ENCODE results near the gene GNG12. TPM values are rescaled to one million over a fixed set of nuclear protein-coding genes. Genes with fewer than 3 reads are reported as not detected.

The GNG12 gene
- total RNA-seq, 1 experiment from 2014 or later = 117 TPM

GRCh38 chr1:67715819-67716218 is 117.4 kb downstream of the GNG12 start:
- CTCF ChIA-PET = interaction anchor here (0.7 to 1.9 kb wide), 6 partner anchors 19 to 146 kb away, joined by 3 to 12 read pairs (median 4); no protein-coding TSS in a partner anchor
- no peaks in the 10 kb centered on the region for H3K9me3 Mint-ChIP-seq (ENCODE audit: unreplicated experiment)
- TF ChIP-seq, protein P1, sequence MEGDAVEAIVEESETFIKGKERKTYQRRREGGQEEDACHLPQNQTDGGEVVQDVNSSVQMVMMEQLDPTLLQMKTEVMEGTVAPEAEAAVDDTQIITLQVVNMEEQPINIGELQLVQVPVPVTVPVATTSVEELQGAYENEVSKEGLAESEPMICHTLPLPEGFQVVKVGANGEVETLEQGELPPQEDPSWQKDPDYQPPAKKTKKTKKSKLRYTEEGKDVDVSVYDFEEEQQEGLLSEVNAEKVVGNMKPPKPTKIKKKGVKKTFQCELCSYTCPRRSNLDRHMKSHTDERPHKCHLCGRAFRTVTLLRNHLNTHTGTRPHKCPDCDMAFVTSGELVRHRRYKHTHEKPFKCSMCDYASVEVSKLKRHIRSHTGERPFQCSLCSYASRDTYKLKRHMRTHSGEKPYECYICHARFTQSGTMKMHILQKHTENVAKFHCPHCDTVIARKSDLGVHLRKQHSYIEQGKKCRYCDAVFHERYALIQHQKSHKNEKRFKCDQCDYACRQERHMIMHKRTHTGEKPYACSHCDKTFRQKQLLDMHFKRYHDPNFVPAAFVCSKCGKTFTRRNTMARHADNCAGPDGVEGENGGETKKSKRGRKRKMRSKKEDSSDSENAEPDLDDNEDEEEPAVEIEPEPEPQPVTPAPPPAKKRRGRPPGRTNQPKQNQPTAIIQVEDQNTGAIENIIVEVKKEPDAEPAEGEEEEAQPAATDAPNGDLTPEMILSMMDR (IDR thresholded peaks at IDR 0.05; ENCODE audit: unreplicated experiment) = no peak
- BruUV-seq (replicated peaks) = no TSS peak
- POLR2A ChIA-PET = interaction anchor here (0.7 to 9.8 kb wide), 11 partner anchors 10 to 287 kb away, joined by 3 to 130 read pairs (median 4); partner anchors contain the start of gene GADD45A
- intact Hi-C loops (cut with micrococcal nuclease) = loop anchor here (2.0 kb wide), 1 partner anchor 33 kb away; no protein-coding TSS in a partner anchor
- no peak overlapping the region for H3K27ac Mint-ChIP-seq (ENCODE audit: low read depth, unreplicated experiment)
- H3K4me1 Mint-ChIP-seq (ENCODE audit: insufficient read depth, unreplicated experiment) = peaks cover 50% of the 10 kb centered on the region
- no peak overlapping the region for H3K4me3 Mint-ChIP-seq (ENCODE audit: unreplicated experiment)
- H3K27me3 Mint-ChIP-seq (ENCODE audit: insufficient read depth, unreplicated experiment) = no peaks in the 10 kb centered on the region
- peaks cover 3% of the 10 kb centered on the region for H3K36me3 Mint-ChIP-seq (ENCODE audit: insufficient read depth, unreplicated experiment)
- no peak for DNase-seq (ENCODE audit: unreplicated experiment)

- POLR2A ChIA-PET = interaction anchor here (0.6 to 9.8 kb wide), 12 partner anchors 13 to 181 kb away, joined by 3 to 130 read pairs (median 4); partner anchors contain the start of gene GADD45A
- TF ChIP-seq, protein P1 (IDR thresholded peaks at IDR 0.05; ENCODE audit: unreplicated experiment) = no peak
- H3K27ac Mint-ChIP-seq (ENCODE audit: low read depth, unreplicated experiment) = peak overlapping the region; percentile 87
- peaks cover 6% of the 10 kb centered on the region for H3K36me3 Mint-ChIP-seq (ENCODE audit: insufficient read depth, unreplicated experiment)
- no TSS peak for BruUV-seq (replicated peaks)
- H3K9me3 Mint-ChIP-seq (ENCODE audit: unreplicated experiment) = no peaks in the 10 kb centered on the region
- H3K4me3 Mint-ChIP-seq (ENCODE audit: unreplicated experiment) = no peak overlapping the region
- peaks cover 52% of the 10 kb centered on the region for H3K4me1 Mint-ChIP-seq (ENCODE audit: insufficient read depth, unreplicated experiment)
- DNase-seq (ENCODE audit: unreplicated experiment) = peak; percentile 85
- no peaks in the 10 kb centered on the region for H3K27me3 Mint-ChIP-seq (ENCODE audit: insufficient read depth, unreplicated experiment)
- CTCF ChIA-PET = interaction anchor here (0.8 to 2.6 kb wide), 3 partner anchors 47 to 151 kb away, joined by 3 to 11 read pairs (median 7); no protein-coding TSS in a partner anchor
- intact Hi-C loops (cut with micrococcal nuclease) = loop anchor here (1.0 kb wide), 1 partner anchor 28 kb away; the partner anchor contains the start of gene GADD45A
Measured at GRCh38 chr1:67713057-67713846, 120.0 kb downstream of the GNG12 start.

DNA sequence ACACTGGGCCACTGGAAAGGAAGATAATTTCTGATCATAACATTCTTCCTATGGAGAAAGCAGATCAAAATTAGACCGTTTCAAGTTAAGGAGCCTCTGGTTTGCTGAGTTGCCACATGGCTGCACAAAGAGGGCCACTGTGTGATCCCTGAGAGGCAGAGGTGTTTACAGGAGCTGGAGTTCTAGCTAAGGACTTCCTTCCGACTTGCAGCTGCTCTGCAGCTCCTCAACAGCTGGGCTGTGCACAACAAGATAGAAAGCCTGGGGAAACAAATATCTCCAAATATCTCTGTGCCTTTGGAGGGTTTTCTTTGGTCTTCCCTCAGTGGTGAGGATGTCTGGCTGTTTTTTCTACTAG is 121.4 kb downstream of the GNG12 start:
- no peak overlapping the region for H3K27ac Mint-ChIP-seq (ENCODE audit: low read depth, unreplicated experiment)
- TF ChIP-seq, protein P1 (IDR thresholded peaks at IDR 0.05; ENCODE audit: unreplicated experiment) = no peak
- CTCF ChIA-PET = interaction anchor here (0.6 to 2.6 kb wide), 7 partner anchors 11 to 189 kb away, joined by 3 to 11 read pairs (median 3); no protein-coding TSS in a partner anchor

More for the DNA sequence above, 121.4 kb downstream of the GNG12 start:
- H3K36me3 Mint-ChIP-seq (ENCODE audit: insufficient read depth, unreplicated experiment) = peaks cover 10% of the 10 kb centered on the region
- no peak for DNase-seq (ENCODE audit: unreplicated experiment)
- no peaks in the 10 kb centered on the region for H3K27me3 Mint-ChIP-seq (ENCODE audit: insufficient read depth, unreplicated experiment)
- intact Hi-C loops (cut with micrococcal nuclease) = no loop called here
- BruUV-seq (replicated peaks) = no TSS peak
- no peak overlapping the region for H3K4me3 Mint-ChIP-seq (ENCODE audit: unreplicated experiment)
- H3K9me3 Mint-ChIP-seq (ENCODE audit: unreplicated experiment) = no peaks in the 10 kb centered on the region
- peaks cover 49% of the 10 kb centered on the region for H3K4me1 Mint-ChIP-seq (ENCODE audit: insufficient read depth, unreplicated experiment)
- POLR2A ChIA-PET = interaction anchor here (0.6 to 9.8 kb wide), 10 partner anchors 8 to 153 kb away, joined by 3 to 130 read pairs (median 5); partner anchors contain the start of gene GADD45A

All from MCF 10A (cell line).